ENCODE results near the gene PILRA. TPM values are rescaled to one million over a fixed set of nuclear protein-coding genes. Genes with fewer than 3 reads are reported as not detected.

PILRA gene
- total RNA-seq, result not detected in 2 replicates

GRCh38 chr7:100373261-100373831 is at the start of gene PILRA:
Gene PILRA (plus strand): TSS chr7:100373487. CDS start chr7:100373657, 170 bp downstream.

GRCh38 chr7:100358027-100358856 is 15.0 kb upstream of the PILRA start, which contains the start of gene PILRB:
Gene PILRB (plus strand): TSS chr7:100358117. CDS start chr7:100358303, 186 bp downstream.

GRCh38 chr7:100428199-100428966 is 55.1 kb downstream of the PILRA start, which contains the start of gene ZCWPW1:
Gene ZCWPW1 (minus strand): TSS chr7:100428703. CDS start chr7:100420649, 8,054 bp downstream.

GRCh38 chr7:100429637-100430492 is 56.6 kb downstream of the PILRA start, which contains the start of gene MEPCE:
Gene MEPCE (plus strand): TSS chr7:100429831. CDS start chr7:100430019, 188 bp downstream.

Other genes starting within 250 kb of the PILRA start
- 2.9 and 6.0 TPM in 2 replicates for gene MBLAC1, start 246.5 kb upstream of the PILRA start, total RNA-seq
- gene LAMTOR4, start 224.6 kb upstream of the PILRA start, total RNA-seq, result 126 and 185 TPM in 2 replicates
- gene TRAPPC14, start 214.8 kb upstream of the PILRA start, total RNA-seq, result 9.2 and 9.4 TPM in 2 replicates
- gene GAL3ST4, start 204.9 kb upstream of the PILRA start, total RNA-seq, result 6.0 and 6.3 TPM in 2 replicates
- 0.18 and 0.29 TPM in 2 replicates for gene GPC2, start 196.1 kb upstream of the PILRA start, total RNA-seq
- 0.29 and 0.35 TPM in 2 replicates for gene STAG3, start 195.6 kb upstream of the PILRA start, total RNA-seq
- not detected in 2 replicates for gene PVRIG, start 153.5 kb upstream of the PILRA start, total RNA-seq
- gene SPDYE3, start 65.8 kb upstream of the PILRA start, total RNA-seq, result not detected in 2 replicates
- 9.8 and 13.3 TPM in 2 replicates for gene PILRB, start 15.4 kb upstream of the PILRA start, total RNA-seq
- gene ZCWPW1, start 55.2 kb downstream of the PILRA start, total RNA-seq, result 0.71 and 4.3 TPM in 2 replicates
- 23.4 and 24.2 TPM in 2 replicates for gene MEPCE, start 56.3 kb downstream of the PILRA start, total RNA-seq
- gene PPP1R35, start 63.0 kb downstream of the PILRA start, total RNA-seq, result 23.7 and 57.1 TPM in 2 replicates
- gene SPACDR, start 90.8 kb downstream of the PILRA start, total RNA-seq, result 0.86 TPM in 1 of 2 replicates, not detected in the other
- gene TSC22D4, start 105.7 kb downstream of the PILRA start, total RNA-seq, result 48.7 and 55.9 TPM in 2 replicates
- 1.4 and 3.4 TPM in 2 replicates for gene NYAP1, start 110.4 kb downstream of the PILRA start, total RNA-seq
- gene AGFG2, start 165.7 kb downstream of the PILRA start, total RNA-seq, result 13.3 and 24.3 TPM in 2 replicates
- gene SAP25, start 200.4 kb downstream of the PILRA start, total RNA-seq, result not detected in 2 replicates
- 39.8 and 45.4 TPM in 2 replicates for gene LRCH4, start 212.6 kb downstream of the PILRA start, total RNA-seq
- gene FBXO24, start 212.8 kb downstream of the PILRA start, total RNA-seq, result under 0.01 and 0.18 TPM in 2 replicates
- gene PCOLCE, start 228.9 kb downstream of the PILRA start, total RNA-seq, result 289 and 397 TPM in 2 replicates
- 14.4 and 15.3 TPM in 2 replicates for gene MOSPD3, start 239.1 kb downstream of the PILRA start, total RNA-seq

Data from myometrial cell (primary cell).